ENCODE measurements around the gene TTC24. TPM values are rescaled to one million over a fixed set of nuclear protein-coding genes. Genes with fewer than 3 reads are reported as not detected.

TTC24 gene
- total and polyA plus RNA-seq, 2 experiments from 2014 or later, result not detected

DNA sequence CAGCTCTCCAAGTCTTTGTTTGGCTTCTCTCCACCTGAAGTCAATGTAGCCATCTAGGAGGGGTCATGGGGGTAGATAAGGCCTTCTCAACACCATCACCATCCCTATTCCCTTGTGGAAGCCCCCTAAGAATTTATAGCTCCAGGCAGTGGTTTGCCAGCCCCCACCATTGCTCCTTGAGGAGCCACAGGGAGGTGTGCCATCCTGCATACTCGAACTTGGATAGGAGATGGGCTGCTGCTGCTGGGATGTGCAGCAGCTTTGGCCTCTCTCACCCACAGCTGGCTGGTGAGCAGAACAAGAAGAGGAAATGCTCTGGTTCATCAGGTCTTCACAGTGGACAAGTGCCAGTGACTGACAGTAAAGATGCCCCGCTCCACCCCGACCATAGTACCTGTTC is 16.9 kb downstream of the TTC24 start:
- ATAC-seq (no peak), DNase-seq (ENCODE audit: low spot score) (no peak)
- no peaks in the 10 kb centered on the region for H3K4me1 ChIP-seq (ENCODE audit: insufficient read depth)
- H3K79me2 ChIP-seq (replicated peaks; ENCODE audit: insufficient read depth), result peaks cover 27% of the 10 kb centered on the region
- H3K4me3 ChIP-seq, result no peak overlapping the region
- no peaks in the 10 kb centered on the region for H3K27me3 ChIP-seq (ENCODE audit: insufficient read depth)
- peaks cover 70% of the 10 kb centered on the region for H3K36me3 Mint-ChIP-seq (ENCODE audit: low read depth)
- no peak overlapping the region; the same call in 2 of the 3 replicates for H3K4me3 Mint-ChIP-seq
- H3K27me3 Mint-ChIP-seq (ENCODE audit: insufficient read depth, low read depth, poor library complexity), result peaks cover 4% of the 10 kb centered on the region
- H3K9me3 Mint-ChIP-seq, result no peaks in the 10 kb centered on the region
- H3F3A ChIP-seq (replicated peaks; ENCODE audit: low read depth), result peaks cover 61% of the 10 kb centered on the region
- peaks cover 13% of the 10 kb centered on the region; the same call in 2 of the 3 replicates for H3K4me1 Mint-ChIP-seq
- H3K4me2 ChIP-seq, result no peak overlapping the region
- no peak overlapping the region for H3K27ac ChIP-seq (ENCODE audit: low read depth)
- H4K20me1 ChIP-seq (replicated peaks; ENCODE audit: insufficient read depth), result peaks cover 23% of the 10 kb centered on the region
- H3K27ac Mint-ChIP-seq, result no peak overlapping the region
- TF ChIP-seq ZNF114 (CRISPR knock-in tag; IDR thresholded peaks at IDR 0.05), result no peak
- TF ChIP-seq CREB1 (CRISPR knock-in tag; IDR thresholded peaks at IDR 0.05; ENCODE audit: low read depth), result no peak
- TF ChIP-seq STAT1 (IDR thresholded peaks at IDR 0.05; ENCODE audit: unreplicated experiment), result no peak
- TF ChIP-seq, protein P1, sequence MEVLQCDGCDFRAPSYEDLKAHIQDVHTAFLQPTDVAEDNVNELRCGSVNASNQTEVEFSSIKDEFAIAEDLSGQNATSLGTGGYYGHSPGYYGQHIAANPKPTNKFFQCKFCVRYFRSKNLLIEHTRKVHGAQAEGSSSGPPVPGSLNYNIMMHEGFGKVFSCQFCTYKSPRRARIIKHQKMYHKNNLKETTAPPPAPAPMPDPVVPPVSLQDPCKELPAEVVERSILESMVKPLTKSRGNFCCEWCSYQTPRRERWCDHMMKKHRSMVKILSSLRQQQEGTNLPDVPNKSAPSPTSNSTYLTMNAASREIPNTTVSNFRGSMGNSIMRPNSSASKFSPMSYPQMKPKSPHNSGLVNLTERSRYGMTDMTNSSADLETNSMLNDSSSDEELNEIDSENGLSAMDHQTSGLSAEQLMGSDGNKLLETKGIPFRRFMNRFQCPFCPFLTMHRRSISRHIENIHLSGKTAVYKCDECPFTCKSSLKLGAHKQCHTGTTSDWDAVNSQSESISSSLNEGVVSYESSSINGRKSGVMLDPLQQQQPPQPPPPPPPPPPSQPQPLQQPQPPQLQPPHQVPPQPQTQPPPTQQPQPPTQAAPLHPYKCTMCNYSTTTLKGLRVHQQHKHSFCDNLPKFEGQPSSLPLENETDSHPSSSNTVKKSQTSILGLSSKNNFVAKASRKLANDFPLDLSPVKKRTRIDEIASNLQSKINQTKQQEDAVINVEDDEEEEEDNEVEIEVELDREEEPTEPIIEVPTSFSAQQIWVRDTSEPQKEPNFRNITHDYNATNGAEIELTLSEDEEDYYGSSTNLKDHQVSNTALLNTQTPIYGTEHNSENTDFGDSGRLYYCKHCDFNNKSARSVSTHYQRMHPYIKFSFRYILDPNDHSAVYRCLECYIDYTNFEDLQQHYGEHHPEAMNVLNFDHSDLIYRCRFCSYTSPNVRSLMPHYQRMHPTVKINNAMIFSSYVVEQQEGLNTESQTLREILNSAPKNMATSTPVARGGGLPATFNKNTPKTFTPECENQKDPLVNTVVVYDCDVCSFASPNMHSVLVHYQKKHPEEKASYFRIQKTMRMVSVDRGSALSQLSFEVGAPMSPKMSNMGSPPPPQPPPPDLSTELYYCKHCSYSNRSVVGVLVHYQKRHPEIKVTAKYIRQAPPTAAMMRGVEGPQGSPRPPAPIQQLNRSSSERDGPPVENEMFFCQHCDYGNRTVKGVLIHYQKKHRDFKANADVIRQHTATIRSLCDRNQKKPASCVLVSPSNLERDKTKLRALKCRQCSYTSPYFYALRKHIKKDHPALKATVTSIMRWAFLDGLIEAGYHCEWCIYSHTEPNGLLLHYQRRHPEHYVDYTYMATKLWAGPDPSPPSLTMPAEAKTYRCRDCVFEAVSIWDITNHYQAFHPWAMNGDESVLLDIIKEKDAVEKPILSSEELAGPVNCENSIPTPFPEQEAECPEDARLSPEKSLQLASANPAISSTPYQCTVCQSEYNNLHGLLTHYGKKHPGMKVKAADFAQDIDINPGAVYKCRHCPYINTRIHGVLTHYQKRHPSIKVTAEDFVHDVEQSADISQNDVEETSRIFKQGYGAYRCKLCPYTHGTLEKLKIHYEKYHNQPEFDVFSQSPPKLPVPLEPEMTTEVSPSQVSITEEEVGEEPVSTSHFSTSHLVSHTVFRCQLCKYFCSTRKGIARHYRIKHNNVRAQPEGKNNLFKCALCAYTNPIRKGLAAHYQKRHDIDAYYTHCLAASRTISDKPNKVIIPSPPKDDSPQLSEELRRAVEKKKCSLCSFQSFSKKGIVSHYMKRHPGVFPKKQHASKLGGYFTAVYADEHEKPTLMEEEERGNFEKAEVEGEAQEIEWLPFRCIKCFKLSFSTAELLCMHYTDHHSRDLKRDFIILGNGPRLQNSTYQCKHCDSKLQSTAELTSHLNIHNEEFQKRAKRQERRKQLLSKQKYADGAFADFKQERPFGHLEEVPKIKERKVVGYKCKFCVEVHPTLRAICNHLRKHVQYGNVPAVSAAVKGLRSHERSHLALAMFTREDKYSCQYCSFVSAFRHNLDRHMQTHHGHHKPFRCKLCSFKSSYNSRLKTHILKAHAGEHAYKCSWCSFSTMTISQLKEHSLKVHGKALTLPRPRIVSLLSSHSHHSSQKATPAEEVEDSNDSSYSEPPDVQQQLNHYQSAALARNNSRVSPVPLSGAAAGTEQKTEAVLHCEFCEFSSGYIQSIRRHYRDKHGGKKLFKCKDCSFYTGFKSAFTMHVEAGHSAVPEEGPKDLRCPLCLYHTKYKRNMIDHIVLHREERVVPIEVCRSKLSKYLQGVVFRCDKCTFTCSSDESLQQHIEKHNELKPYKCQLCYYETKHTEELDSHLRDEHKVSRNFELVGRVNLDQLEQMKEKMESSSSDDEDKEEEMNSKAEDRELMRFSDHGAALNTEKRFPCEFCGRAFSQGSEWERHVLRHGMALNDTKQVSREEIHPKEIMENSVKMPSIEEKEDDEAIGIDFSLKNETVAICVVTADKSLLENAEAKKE (CRISPR knock-in tag; IDR thresholded peaks at IDR 0.05), result no peak
- TF ChIP-seq EZH2phosphoT487 (IDR thresholded peaks at IDR 0.05; ENCODE audit: unreplicated experiment), result no peak
- TF ChIP-seq EZH2 (IDR thresholded peaks at IDR 0.05; ENCODE audit: low read depth, unreplicated experiment), result no peak
- TF ChIP-seq NANOG (IDR thresholded peaks at IDR 0.05; ENCODE audit: borderline replicate concordance), result no peak
- no peak for TF ChIP-seq POLR2AphosphoS5 (IDR thresholded peaks at IDR 0.05; ENCODE audit: low read depth)
- no peaks in the 10 kb centered on the region for H3K9me2 ChIP-seq (ENCODE audit: insufficient read depth)
- H3K36me3 ChIP-seq (ENCODE audit: insufficient read depth), result peaks cover 23% of the 10 kb centered on the region
- H2AFZ ChIP-seq, result no peak overlapping the region
